NCI-H69 (cell line): ENCODE results near the gene SMG7.

Experiments used
- DNase-seq: peaks from one replicate; lab custom pipeline; 2025; lab: John Stamatoyannopoulos, UW

SMG7 gene

DNA sequence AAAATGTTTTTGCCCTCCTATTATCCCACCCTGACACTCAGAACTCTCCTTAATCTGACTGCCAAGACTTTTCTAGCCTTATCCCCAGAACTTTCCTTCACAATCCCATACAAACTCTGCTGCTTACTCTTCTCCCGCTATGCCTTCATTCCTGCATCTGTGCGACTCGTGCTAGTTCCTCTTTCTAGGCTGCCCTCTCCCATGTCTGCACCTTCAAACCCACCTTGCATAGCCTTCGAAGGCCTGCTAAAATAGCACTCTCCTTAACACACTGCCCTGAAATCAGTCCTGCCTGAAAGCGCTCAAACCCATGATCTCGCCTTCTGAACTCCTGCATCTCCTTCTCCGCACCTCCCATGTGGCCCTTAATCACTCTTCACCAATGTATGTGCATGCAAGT is 120.4 kb downstream of the SMG7 start:
- no peak for DNase-seq

DNA sequence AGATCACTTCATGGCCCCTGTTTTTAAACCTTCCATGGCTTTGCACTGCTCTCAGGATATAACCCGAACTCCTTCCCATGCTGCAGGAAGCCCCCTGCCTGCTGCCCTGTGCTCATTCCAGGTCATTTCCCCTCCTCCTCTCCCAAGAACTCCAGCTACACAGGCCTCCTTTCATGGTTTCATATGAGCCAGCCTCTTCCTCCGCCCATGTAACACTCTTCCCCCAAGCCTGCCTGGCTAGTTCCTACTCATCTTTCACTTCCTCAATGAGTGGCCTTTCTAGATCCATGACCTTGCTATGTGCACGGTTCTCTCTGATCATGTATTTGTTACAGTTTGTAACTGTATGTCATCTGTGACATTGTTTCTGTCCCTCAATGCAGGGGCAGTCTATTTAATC is 121.1 kb downstream of the SMG7 start:
- no peak for DNase-seq

DNA sequence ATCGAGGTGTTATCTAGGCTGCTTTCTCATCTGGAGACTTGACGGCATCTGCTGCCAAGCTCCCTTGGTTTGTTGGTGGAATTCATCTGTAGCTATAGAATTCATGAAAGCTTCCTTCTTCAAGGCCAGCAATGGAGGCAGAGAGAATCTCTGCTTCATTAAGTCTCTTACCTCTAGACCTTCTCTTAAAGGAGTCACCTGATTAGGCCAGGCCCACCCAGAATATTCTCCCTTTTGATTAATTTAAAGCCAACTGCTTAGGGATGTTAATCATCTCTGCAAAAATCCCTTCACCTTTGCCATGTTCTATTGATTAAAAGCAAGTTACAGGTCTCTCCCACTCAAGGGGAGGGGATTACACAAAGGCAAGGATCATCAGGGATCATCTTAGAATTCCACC is 123.2 kb downstream of the SMG7 start:
- no peak for DNase-seq

DNA sequence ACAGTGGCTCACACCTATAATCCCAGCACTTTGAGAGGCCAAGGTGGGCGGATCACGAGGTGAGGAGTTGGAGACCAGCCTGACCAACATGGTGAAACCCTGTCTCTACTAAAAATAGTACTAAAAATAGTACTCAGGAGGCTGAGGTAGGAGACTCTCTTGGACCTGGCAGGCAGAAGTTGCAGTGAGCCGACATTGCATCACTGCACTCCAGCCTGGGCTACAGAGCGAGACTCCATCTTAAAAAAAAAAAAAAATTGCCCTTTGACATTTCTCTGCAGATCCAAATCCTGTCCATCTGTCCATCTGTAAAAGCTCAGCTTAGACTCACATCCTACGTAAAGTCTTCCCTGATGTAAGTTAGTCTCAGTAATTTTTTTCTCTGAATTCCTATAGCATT is 124.2 kb downstream of the SMG7 start:
- no peak for DNase-seq

DNA sequence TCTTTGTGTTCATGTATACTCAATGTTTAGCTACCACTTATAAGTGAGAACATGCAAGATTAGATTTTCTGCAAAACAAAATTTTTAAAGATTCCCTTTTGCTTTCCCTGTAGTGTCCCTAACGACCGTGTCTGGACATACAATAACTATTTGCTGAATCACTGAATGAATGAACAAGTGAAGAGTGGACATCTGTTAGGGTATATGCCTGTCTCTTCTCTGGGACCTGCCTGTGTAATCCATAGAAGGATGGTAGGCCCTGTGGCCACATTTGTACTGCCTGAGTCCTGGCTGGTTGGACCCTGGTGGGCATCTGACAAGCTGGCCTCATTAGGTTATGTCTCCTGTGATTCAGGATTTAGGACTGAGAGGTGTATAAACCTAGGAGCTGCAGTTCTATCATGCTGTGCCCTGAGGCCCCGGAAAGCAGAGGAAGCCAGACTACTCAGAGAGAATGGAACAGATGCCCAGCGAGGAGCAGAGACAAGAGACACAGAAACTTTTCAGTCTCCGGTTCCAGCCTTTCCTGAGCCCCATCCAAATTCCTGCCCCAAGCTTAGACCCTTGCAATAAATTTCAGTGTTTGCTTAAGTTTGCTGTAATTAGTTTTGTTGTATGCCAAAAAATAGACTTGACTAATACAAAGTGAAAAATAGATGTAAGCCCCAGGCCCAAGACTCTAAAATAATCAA is 125.5 kb downstream of the SMG7 start:
- DNase-seq = no peak

DNA sequence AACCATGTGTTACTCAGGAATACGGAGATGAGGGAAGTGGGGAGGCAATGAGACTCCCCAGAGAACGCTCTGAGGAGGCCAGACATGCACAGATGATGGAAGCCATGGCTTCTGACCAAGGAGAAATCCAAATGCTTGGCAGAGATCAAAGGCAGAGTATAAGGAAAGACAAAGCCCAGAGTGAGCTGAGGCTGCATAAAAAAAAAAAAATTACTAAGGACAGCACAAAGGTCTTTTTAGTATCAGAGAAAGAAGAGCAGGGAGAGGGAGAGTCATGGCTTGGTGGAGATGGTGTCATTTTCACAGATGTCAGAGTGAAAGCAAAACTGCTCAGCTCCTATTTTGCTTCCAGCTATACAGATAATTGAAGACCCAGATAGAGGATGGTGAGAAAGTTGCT is 126.1 kb downstream of the SMG7 start:
- no peak for DNase-seq

DNA sequence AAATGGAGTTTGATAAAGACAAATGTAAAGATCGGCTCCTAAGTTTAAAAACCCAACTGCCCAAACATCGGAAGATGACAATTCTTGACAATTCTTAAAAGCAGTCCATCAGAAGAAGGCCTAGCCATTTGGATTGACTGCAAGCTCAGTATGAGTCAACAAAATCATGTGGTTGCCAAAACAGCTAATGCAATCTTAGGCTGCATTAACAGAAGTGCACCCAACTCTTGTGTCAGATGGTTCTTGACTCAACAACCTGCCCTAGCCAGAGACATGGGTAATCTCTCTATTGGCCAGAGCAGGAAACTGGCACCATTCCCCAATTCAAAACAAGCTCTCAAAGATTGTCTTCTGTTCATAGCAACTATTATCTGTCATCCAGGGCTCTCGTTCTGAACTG is 127.8 kb downstream of the SMG7 start:
- no peak for DNase-seq

DNA sequence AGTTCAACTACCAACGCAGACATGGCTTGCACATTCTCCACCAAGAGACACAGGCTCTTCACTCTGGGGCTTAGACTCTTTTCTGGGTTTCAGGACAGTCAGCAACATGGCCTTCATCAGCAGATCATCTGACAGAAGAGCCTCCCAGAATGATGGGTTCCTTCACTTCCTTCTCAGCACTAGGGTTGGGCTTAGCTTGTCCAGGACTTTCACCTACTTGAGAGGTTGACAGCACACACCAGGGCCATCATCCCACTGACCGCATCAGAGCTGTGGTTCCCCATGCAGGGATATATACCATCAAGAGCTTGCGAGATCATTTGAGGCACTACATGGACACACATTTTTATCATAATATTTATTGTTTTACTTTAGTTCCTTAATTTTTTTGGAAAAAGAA is 128.3 kb downstream of the SMG7 start:
- DNase-seq = no peak

DNA sequence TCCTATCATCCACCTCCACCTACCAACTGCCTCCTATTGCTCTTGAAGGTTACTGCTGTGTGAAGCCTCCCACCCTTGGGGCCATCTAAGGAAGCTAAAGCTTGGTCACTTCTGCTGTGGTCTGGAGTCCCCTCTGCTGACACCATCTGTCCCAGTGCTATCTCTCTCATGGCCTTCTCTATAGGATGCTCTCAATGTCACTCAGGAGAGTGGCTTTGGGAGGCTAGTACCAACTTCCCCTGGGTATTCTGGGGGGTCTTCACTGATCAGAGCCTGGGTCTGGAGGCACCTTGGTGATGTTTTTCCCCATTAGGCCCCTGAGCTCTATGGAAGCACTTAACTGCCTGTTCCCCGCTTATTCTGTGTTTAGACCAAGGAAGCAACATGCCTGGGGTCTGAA is 130.2 kb downstream of the SMG7 start:
- DNase-seq = no peak
